Activated naive CD8-positive, alpha-beta T cell (primary cell): ENCODE data around the gene DST.
"Not testable (repeated sequence)": the region's sequence is repeated elsewhere in the genome, so short reads cannot be mapped to it uniquely, and the experiment has no call there.

Experiments used
- H3K27ac Mint-ChIP-seq: one replicate; pipeline ENCODE4 v1.8.0; 2021; ENCODE audit warnings: mixed read lengths
- H3K27me3 Mint-ChIP-seq: one replicate; pipeline ENCODE4 v1.8.0; 2021; ENCODE audit warnings: mixed read lengths
- H3K36me3 Mint-ChIP-seq: one replicate; pipeline ENCODE4 v1.8.0; 2021; ENCODE audit warnings: mixed read lengths
- H3K4me1 Mint-ChIP-seq: one replicate; pipeline ENCODE4 v1.8.0; 2021; ENCODE audit warnings: low read depth, mixed read lengths
- H3K4me3 Mint-ChIP-seq: one replicate; pipeline ENCODE4 v1.8.0; 2021; ENCODE audit warnings: mild to moderate bottlenecking, mixed read lengths
- H3K9me3 Mint-ChIP-seq: one replicate; pipeline ENCODE4 v1.8.0; 2021; ENCODE audit warnings: low read depth, mixed read lengths

DST gene

DNA sequence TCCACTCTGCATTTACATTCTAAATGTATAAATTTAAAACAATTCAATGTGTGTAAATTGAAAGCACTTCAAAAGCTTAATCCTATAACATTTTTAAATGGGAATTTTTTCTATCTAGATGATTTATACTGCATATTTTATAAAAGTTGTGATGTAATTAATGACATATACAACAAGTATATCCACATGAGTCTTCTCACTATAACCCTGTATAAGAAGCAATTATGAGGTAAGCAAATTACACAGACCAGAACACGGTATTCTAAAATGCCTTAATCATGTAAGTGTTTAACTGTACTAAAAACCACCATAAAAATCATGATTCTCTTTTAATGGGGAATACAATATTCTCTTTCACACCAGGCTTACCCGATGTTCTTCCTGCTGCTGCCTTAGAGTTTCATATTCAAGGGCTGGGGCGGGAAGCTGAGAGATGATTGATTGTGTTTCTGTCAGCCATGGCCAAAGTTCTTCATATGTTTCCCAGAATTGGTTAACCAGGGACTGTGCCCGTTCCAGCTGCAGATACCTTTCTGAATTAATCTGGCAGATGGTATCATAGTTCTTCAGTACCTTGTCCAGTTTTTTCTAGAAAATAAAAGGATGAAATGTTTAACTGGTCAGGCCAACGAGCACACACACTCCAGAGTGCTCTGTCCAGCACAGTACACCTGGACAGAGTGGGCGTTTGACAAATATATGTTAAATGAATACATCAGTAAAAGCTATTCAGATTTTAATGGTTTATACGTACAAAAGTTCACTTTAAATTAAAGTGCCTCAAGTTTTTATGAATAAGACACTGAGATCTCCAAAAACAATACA, 127.4 kb downstream of the DST start:
- Mint-ChIP-seq H3K36me3 (peaks cover 6% of the 10 kb centered on the region), H3K27ac (no peak overlapping the region), H3K27me3 (peaks cover 5% of the 10 kb centered on the region), H3K4me3 (no peak overlapping the region), H3K9me3 (peaks cover 16% of the 10 kb centered on the region), H3K4me1 (no peaks in the 10 kb centered on the region)

DNA sequence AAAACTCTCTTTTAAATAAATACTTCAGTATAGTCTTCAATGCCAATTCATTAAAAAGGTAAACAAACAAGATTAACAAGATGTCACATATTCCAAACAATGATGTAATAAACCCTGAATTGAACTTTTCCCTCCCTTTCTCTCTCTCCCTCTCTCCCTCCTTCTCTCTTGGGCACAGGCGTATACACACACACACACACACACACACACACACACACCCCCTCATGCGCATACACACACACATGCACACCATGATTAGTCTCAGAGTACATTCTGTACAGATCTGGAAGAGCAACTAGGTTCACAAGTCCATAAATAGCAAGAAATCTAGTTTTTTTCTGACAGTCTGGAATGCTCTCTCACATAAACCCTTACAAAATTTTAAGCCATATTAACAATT, 128.3 kb downstream of the DST start:
- peaks cover 3% of the 10 kb centered on the region for H3K27me3 Mint-ChIP-seq
- H3K4me3 Mint-ChIP-seq, result no peak overlapping the region
- H3K36me3 Mint-ChIP-seq, result peaks cover 6% of the 10 kb centered on the region
- H3K27ac Mint-ChIP-seq, result no peak overlapping the region
- no peaks in the 10 kb centered on the region for H3K4me1 Mint-ChIP-seq
- H3K9me3 Mint-ChIP-seq, result peaks cover 8% of the 10 kb centered on the region

GRCh38 chr6:56513631-56514030, 129.1 kb downstream of the DST start:
- Mint-ChIP-seq H3K36me3 (no peaks in the 10 kb centered on the region), H3K27me3 (no peaks in the 10 kb centered on the region), H3K27ac (no peak overlapping the region), H3K4me1 (no peaks in the 10 kb centered on the region), H3K9me3 (peaks cover 2% of the 10 kb centered on the region), H3K4me3 (no peak overlapping the region)

- no peak overlapping the region for H3K4me3 Mint-ChIP-seq
- H3K4me1 Mint-ChIP-seq, result no peaks in the 10 kb centered on the region
- H3K27me3 Mint-ChIP-seq, result no peaks in the 10 kb centered on the region
- H3K27ac Mint-ChIP-seq, result no peak overlapping the region
- no peaks in the 10 kb centered on the region for H3K36me3 Mint-ChIP-seq
- no peaks in the 10 kb centered on the region for H3K9me3 Mint-ChIP-seq
These were observed 131.1 kb downstream of the DST start for GRCh38 chr6:56511591-56511990.

- Mint-ChIP-seq H3K4me3 (no peak overlapping the region), H3K36me3 (no peaks in the 10 kb centered on the region), H3K27me3 (no peaks in the 10 kb centered on the region), H3K4me1 (no peaks in the 10 kb centered on the region), H3K9me3 (no peaks in the 10 kb centered on the region), H3K27ac (no peak overlapping the region)
These were observed 131.6 kb downstream of the DST start for GRCh38 chr6:56510984-56511531.

DNA sequence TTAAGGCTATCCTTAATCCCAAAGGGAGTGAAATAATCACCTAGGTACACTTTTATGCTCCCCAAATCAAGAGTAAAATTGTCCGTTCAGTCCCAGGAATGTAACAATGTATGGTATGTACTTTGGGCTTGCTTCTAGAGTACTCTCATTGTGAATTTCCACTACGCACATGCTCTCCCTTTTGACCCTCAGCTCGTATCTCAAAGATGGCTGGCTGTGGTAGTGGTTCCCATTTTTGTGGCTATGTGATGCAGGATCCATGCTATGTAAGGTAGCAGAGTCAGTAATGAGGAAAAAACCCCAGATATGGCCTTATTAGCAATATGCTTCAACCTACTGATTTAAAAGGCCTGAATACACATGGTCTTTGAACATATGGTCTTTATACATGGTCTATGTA, 133.7 kb downstream of the DST start:
- no peaks in the 10 kb centered on the region for H3K9me3 Mint-ChIP-seq
- no peaks in the 10 kb centered on the region for H3K36me3 Mint-ChIP-seq
- no peak overlapping the region for H3K4me3 Mint-ChIP-seq
- no peak overlapping the region for H3K27ac Mint-ChIP-seq
- H3K4me1 Mint-ChIP-seq, result no peaks in the 10 kb centered on the region
- no peaks in the 10 kb centered on the region for H3K27me3 Mint-ChIP-seq

DNA sequence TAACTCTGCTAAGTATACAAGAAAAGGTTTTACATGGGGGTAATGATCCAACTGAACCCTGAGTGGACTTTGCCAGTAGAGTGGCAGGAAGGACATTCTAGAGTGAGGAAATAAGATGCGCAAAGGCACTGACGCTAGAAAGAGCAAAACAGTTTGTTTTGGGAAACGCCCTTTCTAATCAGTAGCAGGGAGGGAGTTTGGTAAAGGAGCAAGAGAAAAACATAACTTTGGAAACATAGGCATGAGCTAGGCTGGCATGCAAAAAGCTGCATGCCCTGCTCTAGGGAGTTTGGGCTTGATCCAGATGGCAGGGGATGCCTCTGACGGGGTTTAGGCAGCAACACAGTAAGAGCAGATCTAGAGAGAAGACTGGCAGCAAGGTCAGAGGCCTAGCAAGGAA, 135.2 kb downstream of the DST start:
- no peaks in the 10 kb centered on the region for H3K4me1 Mint-ChIP-seq
- no peak overlapping the region for H3K27ac Mint-ChIP-seq
- H3K4me3 Mint-ChIP-seq, result no peak overlapping the region
- no peaks in the 10 kb centered on the region for H3K9me3 Mint-ChIP-seq
- H3K36me3 Mint-ChIP-seq, result no peaks in the 10 kb centered on the region
- H3K27me3 Mint-ChIP-seq, result no peaks in the 10 kb centered on the region

DNA sequence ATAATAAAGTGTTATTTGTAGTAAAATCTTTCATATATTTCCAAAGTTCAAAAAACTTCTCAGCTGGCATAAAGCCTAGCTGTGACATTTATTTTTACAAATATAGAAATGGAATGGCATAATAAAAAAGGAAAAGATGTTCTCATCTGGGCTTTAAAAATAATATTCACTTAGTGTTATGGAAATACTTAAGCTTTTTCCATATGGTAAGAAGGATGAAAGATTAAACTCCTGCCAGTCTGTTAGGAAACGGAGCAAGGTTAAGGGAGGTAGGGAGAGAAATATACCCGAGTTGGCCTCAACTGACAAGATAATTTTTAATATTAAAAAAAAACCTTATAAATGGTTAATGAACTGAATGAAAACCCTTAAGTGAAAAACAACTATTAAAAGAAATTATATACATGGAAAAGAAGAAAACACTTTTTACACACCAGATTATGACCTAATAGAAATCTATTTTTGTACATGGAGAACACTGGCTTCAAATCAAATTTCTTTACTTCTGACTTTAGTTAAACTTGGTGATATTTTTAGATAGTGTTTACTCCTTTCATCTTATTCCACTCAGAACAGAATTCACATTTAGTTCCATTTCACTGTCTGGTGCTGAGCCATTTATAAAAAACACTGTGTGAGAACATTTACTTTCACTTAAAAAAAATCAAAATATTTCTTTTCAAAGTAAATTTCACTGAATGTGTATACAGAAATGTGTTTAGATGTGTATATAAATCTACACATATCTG, 137.0 kb downstream of the DST start:
- Mint-ChIP-seq H3K4me1 (no peaks in the 10 kb centered on the region), H3K9me3 (no peaks in the 10 kb centered on the region), H3K4me3 (no peak overlapping the region), H3K36me3 (no peaks in the 10 kb centered on the region), H3K27me3 (no peaks in the 10 kb centered on the region), H3K27ac (no peak overlapping the region)

GRCh38 chr6:56501993-56502392, 140.7 kb downstream of the DST start:
- H3K27ac Mint-ChIP-seq, result no peak overlapping the region
- H3K27me3 Mint-ChIP-seq, result no peaks in the 10 kb centered on the region
- H3K4me3 Mint-ChIP-seq, result no peak overlapping the region
- H3K9me3 Mint-ChIP-seq, result no peaks in the 10 kb centered on the region
- H3K36me3 Mint-ChIP-seq, result no peaks in the 10 kb centered on the region
- no peaks in the 10 kb centered on the region for H3K4me1 Mint-ChIP-seq

- Mint-ChIP-seq H3K9me3 (no peaks in the 10 kb centered on the region), H3K4me3 (no peak overlapping the region), H3K27ac (no peak overlapping the region), H3K4me1 (no peaks in the 10 kb centered on the region), H3K27me3 (peaks cover 1% of the 10 kb centered on the region), H3K36me3 (no peaks in the 10 kb centered on the region)
These were observed 143.6 kb downstream of the DST start for GRCh38 chr6:56499095-56499494.

GRCh38 chr6:56497691-56498090, 145.0 kb downstream of the DST start:
- no peak overlapping the region for H3K4me3 Mint-ChIP-seq
- H3K27me3 Mint-ChIP-seq, result peaks cover 1% of the 10 kb centered on the region
- no peaks in the 10 kb centered on the region for H3K9me3 Mint-ChIP-seq
- H3K27ac Mint-ChIP-seq, result no peak overlapping the region
- H3K36me3 Mint-ChIP-seq, result no peaks in the 10 kb centered on the region
- no peaks in the 10 kb centered on the region for H3K4me1 Mint-ChIP-seq

DNA sequence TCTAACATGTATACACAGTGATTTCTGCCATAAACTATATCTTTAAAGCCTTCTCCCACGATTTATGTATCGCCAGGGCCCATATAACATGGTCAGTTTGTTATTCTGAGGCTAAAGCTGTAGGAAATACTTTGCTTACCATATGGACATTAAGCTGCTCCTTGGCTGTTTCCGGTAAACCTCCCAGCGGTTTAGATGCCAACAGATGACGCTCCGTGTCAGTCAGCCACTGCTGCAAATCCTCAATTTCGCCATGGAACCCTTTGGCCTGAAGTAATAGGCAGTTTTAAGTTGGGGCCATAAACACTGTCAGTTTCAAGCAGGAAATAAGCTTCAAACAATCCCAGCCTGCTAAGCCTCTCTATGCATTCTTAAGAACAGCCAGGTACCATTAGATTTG, 145.4 kb downstream of the DST start:
- no peaks in the 10 kb centered on the region for H3K4me1 Mint-ChIP-seq
- H3K36me3 Mint-ChIP-seq, result no peaks in the 10 kb centered on the region
- H3K27ac Mint-ChIP-seq, result no peak overlapping the region
- H3K9me3 Mint-ChIP-seq, result no peaks in the 10 kb centered on the region
- no peak overlapping the region for H3K4me3 Mint-ChIP-seq
- peaks cover 1% of the 10 kb centered on the region for H3K27me3 Mint-ChIP-seq

GRCh38 chr6:56496650-56497049, 146.0 kb downstream of the DST start:
- not testable (repeated sequence) for H3K27ac Mint-ChIP-seq, H3K4me1 Mint-ChIP-seq, H3K4me3 Mint-ChIP-seq, H3K27me3 Mint-ChIP-seq, H3K36me3 Mint-ChIP-seq, H3K9me3 Mint-ChIP-seq

GRCh38 chr6:56495654-56496053, 147.0 kb downstream of the DST start:
- no peak overlapping the region for H3K4me3 Mint-ChIP-seq
- H3K27me3 Mint-ChIP-seq, result peaks cover 1% of the 10 kb centered on the region
- no peaks in the 10 kb centered on the region for H3K36me3 Mint-ChIP-seq
- no peak overlapping the region for H3K27ac Mint-ChIP-seq
- H3K9me3 Mint-ChIP-seq, result no peaks in the 10 kb centered on the region
- no peaks in the 10 kb centered on the region for H3K4me1 Mint-ChIP-seq

- Mint-ChIP-seq H3K27me3 (peaks cover 1% of the 10 kb centered on the region), H3K9me3 (no peaks in the 10 kb centered on the region), H3K4me3 (no peak overlapping the region), H3K27ac (no peak overlapping the region), H3K4me1 (no peaks in the 10 kb centered on the region), H3K36me3 (no peaks in the 10 kb centered on the region)
These were observed 150.9 kb downstream of the DST start for GRCh38 chr6:56491606-56492328.
